ENCODE data around the gene C3orf20. TPM values are rescaled to one million over a fixed set of nuclear protein-coding genes. Genes with fewer than 3 reads are reported as not detected.

C3orf20 gene
- total RNA-seq, 2 experiments from 2014 or later = 0.20 to 0.23 TPM

GRCh38 chr3:14700891-14701290 is 25.9 kb downstream of the C3orf20 start:
- no peak for DNase-seq
- CTCF ChIA-PET = no interaction called here
- no peaks in the 10 kb centered on the region for H3K9me3 Mint-ChIP-seq
- intact Hi-C loops (cut with micrococcal nuclease) = no loop called here
- POLR2A ChIA-PET = no interaction called here
- H3K36me3 Mint-ChIP-seq (ENCODE audit: low read depth) = no peaks in the 10 kb centered on the region
- no peak overlapping the region for H3K4me3 Mint-ChIP-seq
- H3K27ac Mint-ChIP-seq = no peak overlapping the region
- no peaks in the 10 kb centered on the region for H3K27me3 Mint-ChIP-seq
- ATAC-seq = no peak
- no peaks in the 10 kb centered on the region for H3K4me1 Mint-ChIP-seq (ENCODE audit: low read depth)
- no peak for TF ChIP-seq CTCF (IDR thresholded peaks at IDR 0.05)

GRCh38 chr3:14701676-14702075 is 26.7 kb downstream of the C3orf20 start:
- CTCF ChIA-PET = no interaction called here
- ATAC-seq (no peak), DNase-seq (no peak)
- no peaks in the 10 kb centered on the region for H3K27me3 Mint-ChIP-seq
- H3K4me3 Mint-ChIP-seq = no peak overlapping the region
- intact Hi-C loops (cut with micrococcal nuclease) = no loop called here
- POLR2A ChIA-PET = no interaction called here
- no peak for TF ChIP-seq CTCF (IDR thresholded peaks at IDR 0.05)
- no peaks in the 10 kb centered on the region for H3K36me3 Mint-ChIP-seq (ENCODE audit: low read depth)
- H3K27ac Mint-ChIP-seq = no peak overlapping the region
- H3K4me1 Mint-ChIP-seq (ENCODE audit: low read depth) = no peaks in the 10 kb centered on the region
- H3K9me3 Mint-ChIP-seq = no peaks in the 10 kb centered on the region

- H3K4me3 Mint-ChIP-seq = no peak overlapping the region
- intact Hi-C loops (cut with micrococcal nuclease) = no loop called here
- H3K27ac Mint-ChIP-seq = no peak overlapping the region
- TF ChIP-seq CTCF (IDR thresholded peaks at IDR 0.05) = no peak
- DNase-seq (no peak), ATAC-seq (no peak)
- no peaks in the 10 kb centered on the region for H3K4me1 Mint-ChIP-seq (ENCODE audit: low read depth)
- ChIA-PET CTCF (no interaction called here), POLR2A (no interaction called here)
- peaks cover 2% of the 10 kb centered on the region for H3K36me3 Mint-ChIP-seq (ENCODE audit: low read depth)
- no peaks in the 10 kb centered on the region for H3K27me3 Mint-ChIP-seq
- no peaks in the 10 kb centered on the region for H3K9me3 Mint-ChIP-seq
These were observed 28.3 kb downstream of the C3orf20 start for GRCh38 chr3:14703128-14703750.

GRCh38 chr3:14703791-14704190 is 28.9 kb downstream of the C3orf20 start:
- intact Hi-C loops (cut with micrococcal nuclease) = no loop called here
- no peaks in the 10 kb centered on the region for H3K9me3 Mint-ChIP-seq
- H3K4me3 Mint-ChIP-seq = no peak overlapping the region
- peaks cover 4% of the 10 kb centered on the region for H3K36me3 Mint-ChIP-seq (ENCODE audit: low read depth)
- ChIA-PET CTCF (no interaction called here), POLR2A (no interaction called here)
- no peaks in the 10 kb centered on the region for H3K27me3 Mint-ChIP-seq
- H3K27ac Mint-ChIP-seq = no peak overlapping the region
- ATAC-seq (no peak), DNase-seq (no peak)
- no peaks in the 10 kb centered on the region for H3K4me1 Mint-ChIP-seq (ENCODE audit: low read depth)
- no peak for TF ChIP-seq CTCF (IDR thresholded peaks at IDR 0.05)

GRCh38 chr3:14706096-14706495 is 31.2 kb downstream of the C3orf20 start:
- no peak for TF ChIP-seq CTCF (IDR thresholded peaks at IDR 0.05)
- Mint-ChIP-seq H3K9me3 (no peaks in the 10 kb centered on the region), H3K4me1 (ENCODE audit: low read depth) (no peaks in the 10 kb centered on the region), H3K27ac (no peak overlapping the region), H3K36me3 (ENCODE audit: low read depth) (peaks cover 6% of the 10 kb centered on the region), H3K4me3 (no peak overlapping the region), H3K27me3 (no peaks in the 10 kb centered on the region)
- ChIA-PET POLR2A (no interaction called here), CTCF (no interaction called here)
- DNase-seq = no peak
- no peak for ATAC-seq
- intact Hi-C loops (cut with micrococcal nuclease) = no loop called here

Measured in activated CD8-positive, alpha-beta T cell treated with anti-CD3 and anti-CD28 coated beads for 36 hours (primary cell).